Thyroid gland (tissue), 4 donors: ENCODE data around the gene ABL2. TPM values are rescaled to one million over a fixed set of nuclear protein-coding genes. Genes with fewer than 3 reads are reported as not detected.

Experiments
- DNase-seq, 2 donors: peaks; one replicate each; pipeline ENCODE4 v3.0.0-alpha.2; 2019
- H3K27ac ChIP-seq, 3 donors: fragments of 200-600 bp; sonication (generic); 1 replicate in 2 of 3; 2 replicates in 1 of 3; pipeline ENCODE4 v1.5.1; 2016 to 2019; ENCODE audit warnings: mild to moderate bottlenecking in 1 of 3, moderate library complexity in 1 of 3
- H3K27me3 ChIP-seq: fragments of 200-600 bp; sonication (generic); one replicate; pipeline ENCODE4 v1.5.1; 2019
- H3K36me3 ChIP-seq, 2 donors: fragments of 200-600 bp; sonication (generic); one replicate each; pipeline ENCODE4 v1.5.1; 2016 to 2019
- H3K4me1 ChIP-seq, 2 donors: fragments of 200-600 bp; sonication (generic); one replicate each; pipeline ENCODE4 v1.5.1; 2017 to 2019
- H3K4me3 ChIP-seq, 3 donors: fragments of 200-600 bp; sonication (generic); replicated peaks in 1 of 3; 1 replicate in 2 of 3; 2 replicates in 1 of 3; pipeline ENCODE4 v1.5.1; 2016; ENCODE audit warnings: mild to moderate bottlenecking in 1 of 3
- H3K9me3 ChIP-seq: fragments of 200-600 bp; sonication (generic); one replicate; pipeline ENCODE4 v1.5.1; 2017
- POLR2A ChIP-seq, 2 donors: fragments of 450-650 bp; IDR thresholded peaks; one replicate each; pipeline ENCODE4 v1.6.1; 2017; ENCODE audit warnings: antibody characterized with exemption in 2 of 2, mild to moderate bottlenecking in 2 of 2, moderate library complexity in 1 of 2
- WGBS, 2 donors: methylation state at CpG; one replicate each; pipeline ENCODE4 v1.1.5; 2017; 5-methylcytosine and 5-hydroxymethylcytosine counted together
- intact Hi-C: fragments of 100-400 bp; cut with DNase I; formaldehyde crosslinking; loops from one replicate; pipeline ENCODE4 v1.15.1; 2023
- total RNA-seq, 4 donors: library from RNA; depleted of rRNA; stranded (reverse); fragments of >200 nt; gene quantifications; one replicate each; pipeline ENCODE4 v1.2.3, GENCODE V29; 2016
- TF ChIP-seq, protein P1 (sequence below), 6 experiments: fragments of 200-600 bp in 3 of 6; fragments of 450-650 bp in 3 of 6; sonication (generic) in 3 of 6; IDR thresholded peaks; one replicate each; pipeline ENCODE4 v1.5.1; 2016 to 2019; ENCODE audit warnings: antibody characterized with exemption in 6 of 6, mild to moderate bottlenecking in 2 of 6, inconsistent platforms in 1 of 6, moderate library complexity in 1 of 6

Gene ABL2
- total RNA-seq, 4 donors from 2014 or later: 11.8 to 21.2 (median 18.9) TPM

DNA sequence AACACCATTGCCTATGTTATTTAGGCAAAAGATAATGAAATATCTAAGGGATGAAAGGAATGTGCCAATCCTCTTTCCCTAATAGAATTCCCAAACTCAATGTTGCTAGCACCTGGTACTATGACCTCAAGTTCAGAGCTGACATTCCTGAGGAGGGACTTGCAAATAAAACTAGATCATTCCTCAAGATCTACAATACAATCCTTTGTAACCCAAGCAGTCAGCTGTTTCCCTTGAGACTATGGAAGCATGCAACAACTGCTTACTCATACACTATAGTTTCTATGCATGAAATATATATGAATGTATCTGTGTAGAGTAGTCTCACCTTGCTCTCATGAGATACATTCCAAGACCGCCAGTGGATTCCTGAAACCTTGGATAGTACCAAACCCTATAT is 65.0 kb downstream of the ABL2 start:
- WGBS, 2 donors: 98 to 100% methylated on average over 1 of the region's 1 CpG
- Histone ChIP-seq H3K27ac (no peak overlapping the region), H3K4me1 (no peaks in the 10 kb centered on the region), H3K9me3 (no peaks in the 10 kb centered on the region), H3K27me3 (no peaks in the 10 kb centered on the region), H3K36me3 (no peaks in the 10 kb centered on the region), H3K4me3 (no peak overlapping the region)
- TF ChIP-seq, protein P1, sequence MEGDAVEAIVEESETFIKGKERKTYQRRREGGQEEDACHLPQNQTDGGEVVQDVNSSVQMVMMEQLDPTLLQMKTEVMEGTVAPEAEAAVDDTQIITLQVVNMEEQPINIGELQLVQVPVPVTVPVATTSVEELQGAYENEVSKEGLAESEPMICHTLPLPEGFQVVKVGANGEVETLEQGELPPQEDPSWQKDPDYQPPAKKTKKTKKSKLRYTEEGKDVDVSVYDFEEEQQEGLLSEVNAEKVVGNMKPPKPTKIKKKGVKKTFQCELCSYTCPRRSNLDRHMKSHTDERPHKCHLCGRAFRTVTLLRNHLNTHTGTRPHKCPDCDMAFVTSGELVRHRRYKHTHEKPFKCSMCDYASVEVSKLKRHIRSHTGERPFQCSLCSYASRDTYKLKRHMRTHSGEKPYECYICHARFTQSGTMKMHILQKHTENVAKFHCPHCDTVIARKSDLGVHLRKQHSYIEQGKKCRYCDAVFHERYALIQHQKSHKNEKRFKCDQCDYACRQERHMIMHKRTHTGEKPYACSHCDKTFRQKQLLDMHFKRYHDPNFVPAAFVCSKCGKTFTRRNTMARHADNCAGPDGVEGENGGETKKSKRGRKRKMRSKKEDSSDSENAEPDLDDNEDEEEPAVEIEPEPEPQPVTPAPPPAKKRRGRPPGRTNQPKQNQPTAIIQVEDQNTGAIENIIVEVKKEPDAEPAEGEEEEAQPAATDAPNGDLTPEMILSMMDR (IDR thresholded peaks at IDR 0.05): no peak
- no peak for TF ChIP-seq POLR2A (IDR thresholded peaks at IDR 0.05)
- no peak for DNase-seq
- intact Hi-C loops: no loop called here

DNA sequence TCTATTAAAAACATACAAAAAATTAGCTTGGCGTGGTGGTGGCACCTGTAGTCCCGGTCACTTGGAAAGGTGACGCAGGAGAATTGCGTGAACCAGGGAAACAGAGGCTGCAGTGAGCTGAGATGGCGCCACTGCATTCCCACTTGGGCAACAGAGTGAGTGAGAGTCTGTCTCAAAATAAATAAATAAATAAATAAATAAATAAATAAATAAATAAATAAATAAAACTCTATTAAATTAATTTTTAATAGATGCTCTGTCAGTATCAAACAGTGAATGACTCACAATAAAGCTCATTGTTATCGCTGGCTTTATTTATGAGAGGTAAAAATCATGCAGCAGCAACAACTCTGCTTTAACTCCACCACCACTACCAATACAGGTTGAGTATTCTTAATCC is 72.8 kb downstream of the ABL2 start:
- Histone ChIP-seq H3K36me3 (no peaks in the 10 kb centered on the region), H3K27me3 (no peaks in the 10 kb centered on the region), H3K4me3 (no peak overlapping the region), H3K4me1 (peaks cover 0 to 14% of the 10 kb centered on the region in 2 donors), H3K9me3 (no peaks in the 10 kb centered on the region), H3K27ac (no peak overlapping the region)
- intact Hi-C loops: no loop called here
- TF ChIP-seq, protein P1 (IDR thresholded peaks at IDR 0.05): no peak
- no peak for TF ChIP-seq POLR2A (IDR thresholded peaks at IDR 0.05)
- no peak for DNase-seq
- WGBS, 2 donors: 98 to 99% methylated on average over 6 of the region's 6 CpGs

DNA sequence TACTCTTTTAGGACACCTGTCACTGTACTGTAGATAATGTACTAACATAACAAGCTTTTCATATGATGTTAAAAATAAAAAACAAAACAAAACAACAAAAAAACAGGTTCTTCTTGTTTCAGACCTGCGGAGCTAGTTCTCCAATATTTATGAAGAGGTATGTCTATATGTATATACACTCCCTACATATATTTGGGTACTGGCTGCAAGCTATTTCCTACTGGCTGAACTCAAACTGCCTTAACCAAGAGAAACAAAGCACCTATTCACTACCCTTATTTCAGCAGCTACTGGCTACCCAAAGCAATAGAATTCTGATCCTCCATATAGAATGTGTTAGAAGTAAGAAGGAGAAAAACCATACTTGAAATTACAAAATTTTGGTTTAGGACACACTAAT is 73.5 kb downstream of the ABL2 start:
- intact Hi-C loops: no loop called here
- H3K4me3 ChIP-seq: no peak overlapping the region
- H3K9me3 ChIP-seq: no peaks in the 10 kb centered on the region
- H3K27ac ChIP-seq: no peak overlapping the region
- H3K27me3 ChIP-seq: no peaks in the 10 kb centered on the region
- DNase-seq: no peak
- 91 to 93% methylated on average over 1 of the region's 1 CpG for WGBS, 2 donors
- peaks cover 0 to 14% of the 10 kb centered on the region in 2 donors for H3K4me1 ChIP-seq
- no peaks in the 10 kb centered on the region for H3K36me3 ChIP-seq
- TF ChIP-seq POLR2A (IDR thresholded peaks at IDR 0.05): no peak
- TF ChIP-seq, protein P1 (IDR thresholded peaks at IDR 0.05): no peak

- no peak for TF ChIP-seq POLR2A (IDR thresholded peaks at IDR 0.05)
- TF ChIP-seq, protein P1 (IDR thresholded peaks at IDR 0.05): no peak
- Histone ChIP-seq H3K9me3 (no peaks in the 10 kb centered on the region), H3K36me3 (no peaks in the 10 kb centered on the region), H3K4me1 (peaks cover 0 to 14% of the 10 kb centered on the region in 2 donors), H3K4me3 (no peak overlapping the region), H3K27me3 (no peaks in the 10 kb centered on the region), H3K27ac (peak overlapping the region in 1 of 3 donors; percentile 27)
- no peak for DNase-seq
- WGBS, 2 donors: 80 to 86% methylated on average over 3 of the region's 3 CpGs
- intact Hi-C loops: no loop called here
Observed at GRCh38 chr1:179155615-179156014, 73.9 kb downstream of the ABL2 start.

DNA sequence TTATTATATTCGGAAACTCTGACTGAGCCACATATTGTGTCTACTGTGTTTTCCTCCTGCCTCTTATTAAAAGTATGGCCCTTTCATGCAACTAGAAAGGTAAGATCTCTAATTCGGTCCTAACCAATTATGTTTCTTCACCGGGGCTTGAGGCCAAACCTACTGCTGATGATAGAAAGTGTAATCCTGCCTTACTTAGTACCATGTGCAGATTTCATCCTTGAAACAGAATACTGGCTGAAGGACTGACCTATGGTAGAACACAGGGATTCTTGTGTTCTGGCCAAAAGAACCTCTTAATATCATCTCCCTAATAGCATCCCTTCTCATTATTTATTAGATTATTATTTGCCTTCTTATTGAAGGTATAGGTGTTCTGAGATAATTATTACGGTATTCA is 75.0 kb downstream of the ABL2 start:
- 95% methylated on average over 4 of the region's 4 CpGs for WGBS, 2 donors
- Histone ChIP-seq H3K36me3 (no peaks in the 10 kb centered on the region), H3K9me3 (no peaks in the 10 kb centered on the region), H3K27me3 (no peaks in the 10 kb centered on the region), H3K4me1 (peaks cover 0 to 14% of the 10 kb centered on the region in 2 donors), H3K27ac (no peak overlapping the region), H3K4me3 (no peak overlapping the region)
- DNase-seq: no peak
- no peak for TF ChIP-seq POLR2A (IDR thresholded peaks at IDR 0.05)
- TF ChIP-seq, protein P1 (IDR thresholded peaks at IDR 0.05): no peak
- intact Hi-C loops: no loop called here
